ENCODE results near the gene ASF1A. TPM values are rescaled to one million over a fixed set of nuclear protein-coding genes. Genes with fewer than 3 reads are reported as not detected.

ASF1A gene
- total RNA-seq, 5 donors from 2014 or later (not counting 1 experiment from before 2014, with no cell fraction given), result 16.8 to 49.6 (median 42.5) TPM

DNA sequence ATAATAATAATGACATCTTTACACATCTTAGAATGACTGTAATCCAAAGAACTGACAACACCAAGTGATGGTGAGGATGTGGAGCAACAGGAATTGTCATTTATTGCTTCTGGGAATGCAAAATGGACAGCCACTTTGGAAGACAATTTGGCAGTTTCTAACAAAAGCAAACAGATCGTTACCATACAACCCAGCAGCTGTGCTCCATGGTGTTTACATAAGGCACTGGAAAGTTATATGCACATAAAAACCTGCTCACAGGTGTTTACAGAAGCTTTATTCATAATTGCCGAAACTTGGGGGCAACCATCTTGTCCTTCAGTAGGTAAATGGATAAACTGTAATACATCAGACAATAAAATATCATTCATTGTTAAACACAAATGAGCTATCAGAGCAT lies 18.3 kb upstream of the ASF1A start:
- Mint-ChIP-seq H3K4me1 (peaks cover 54 to 71% (median 61%) of the 10 kb centered on the region in 3 donors), H3K27ac (no peak overlapping the region)

GRCh38 chr6:118876198-118876597 lies 17.8 kb upstream of the ASF1A start:
- Histone ChIP-seq H3K27ac (ENCODE audit: low read length) (no peak overlapping the region), H3K36me3 (ENCODE audit: control insufficient read depth in 2 of 2, extremely low read depth in 1 of 2, insufficient read depth in 1 of 2, low read length in 1 of 2) (no peaks in the 10 kb centered on the region), H3K9me3 (no peaks in the 10 kb centered on the region), H3K27me3 (replicated peaks in 1 of 2; ENCODE audit: control insufficient read depth in 2 of 2, extremely low read depth in 1 of 2, insufficient read depth in 2 of 2, low read length in 1 of 2) (no peaks in the 10 kb centered on the region), H3K4me1 (ENCODE audit: control insufficient read depth in 1 of 2, extremely low read depth in 1 of 2, insufficient read depth in 2 of 2, low read length in 2 of 2) (peaks cover 0 to under 1% of the 10 kb centered on the region in 2 experiments), H3K4me3 (ENCODE audit: control insufficient read depth in 1 of 2, extremely low read depth in 1 of 2, low read length in 1 of 2) (no peak overlapping the region)
- DNase-seq, result no peak
- Mint-ChIP-seq H3K9me3 (no peaks in the 10 kb centered on the region), H3K27ac (no peak overlapping the region), H3K36me3 (peaks cover 28% of the 10 kb centered on the region), H3K4me1 (peaks cover 54 to 69% (median 61%) of the 10 kb centered on the region in 3 donors), H3K27me3 (no peaks in the 10 kb centered on the region), H3K4me3 (no peak overlapping the region)
- POLR2A ChIA-PET, result no interaction called here
- CTCF ChIA-PET, result interaction anchor here in 1 of 2 donors (1.3 kb wide), 1 partner anchor 11 kb away, joined by 5 read pairs; no protein-coding TSS in a partner anchor
- 100% methylated on average over 1 of the region's 1 CpG for WGBS (ENCODE audit: insufficient coverage)
- no peak for ATAC-seq (replicated peaks in 1 of 4)

More for the DNA sequence above, 18.3 kb upstream of the ASF1A start:
- H3K27ac ChIP-seq (ENCODE audit: low read length), result no peak overlapping the region
- ChIA-PET CTCF (interaction anchor here in 1 of 2 donors (0.6 to 1.3 kb wide), 2 partner anchors 11 to 38 kb away, joined by 5 to 6 read pairs; no protein-coding TSS in a partner anchor), POLR2A (no interaction called here)
- DNase-seq (no peak), ATAC-seq (replicated peaks in 1 of 4) (no peak)
- H3K27me3 ChIP-seq (replicated peaks in 1 of 2; ENCODE audit: control insufficient read depth in 2 of 2, extremely low read depth in 1 of 2, insufficient read depth in 2 of 2, low read length in 1 of 2), result no peaks in the 10 kb centered on the region
- no peaks in the 10 kb centered on the region for H3K36me3 ChIP-seq (ENCODE audit: control insufficient read depth in 2 of 2, extremely low read depth in 1 of 2, insufficient read depth in 1 of 2, low read length in 1 of 2)
- H3K4me3 Mint-ChIP-seq, result no peak overlapping the region
- no peaks in the 10 kb centered on the region for H3K27me3 Mint-ChIP-seq
- no peaks in the 10 kb centered on the region for H3K4me1 ChIP-seq (ENCODE audit: control insufficient read depth in 1 of 2, extremely low read depth in 1 of 2, insufficient read depth in 2 of 2, low read length in 2 of 2)
- no peak overlapping the region for H3K4me3 ChIP-seq (ENCODE audit: control insufficient read depth in 1 of 2, extremely low read depth in 1 of 2, low read length in 1 of 2)
- H3K9me3 ChIP-seq, result no peaks in the 10 kb centered on the region
- no peaks in the 10 kb centered on the region for H3K9me3 Mint-ChIP-seq
- no CpG with 5 or more reads among the region's 2 CpGs for WGBS (ENCODE audit: insufficient coverage)
- H3K36me3 Mint-ChIP-seq, result peaks cover 33% of the 10 kb centered on the region

DNA sequence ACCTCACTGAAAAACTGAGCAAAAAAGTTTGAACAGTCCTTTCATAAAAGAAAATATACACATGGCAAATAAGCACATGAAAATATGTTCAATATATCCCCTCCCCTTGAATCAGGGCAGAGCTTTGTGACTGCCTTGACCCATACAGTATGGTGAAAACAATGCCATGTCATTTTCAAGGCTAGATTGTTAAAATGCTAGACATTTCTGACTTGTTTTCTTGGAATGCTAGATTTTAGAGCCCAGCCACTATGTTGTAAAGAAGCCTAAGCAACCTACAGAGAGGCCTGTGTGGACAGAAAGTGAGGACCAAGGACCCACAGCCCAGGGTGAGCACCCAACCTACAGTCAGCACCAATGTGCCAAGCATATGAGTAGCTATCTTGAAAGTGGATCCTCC lies 17.1 kb upstream of the ASF1A start:
- Histone ChIP-seq H3K27ac (ENCODE audit: low read length) (no peak overlapping the region), H3K4me1 (ENCODE audit: control insufficient read depth in 1 of 2, extremely low read depth in 1 of 2, insufficient read depth in 2 of 2, low read length in 2 of 2) (peaks cover under 1 to 3% of the 10 kb centered on the region in 2 experiments), H3K4me3 (ENCODE audit: control insufficient read depth in 1 of 2, extremely low read depth in 1 of 2, low read length in 1 of 2) (no peak overlapping the region), H3K9me3 (no peaks in the 10 kb centered on the region), H3K36me3 (ENCODE audit: control insufficient read depth in 2 of 2, extremely low read depth in 1 of 2, insufficient read depth in 1 of 2, low read length in 1 of 2) (no peaks in the 10 kb centered on the region), H3K27me3 (replicated peaks in 1 of 2; ENCODE audit: control insufficient read depth in 2 of 2, extremely low read depth in 1 of 2, insufficient read depth in 2 of 2, low read length in 1 of 2) (no peaks in the 10 kb centered on the region)
- ChIA-PET POLR2A (no interaction called here), CTCF (no interaction called here)
- H3K9me3 Mint-ChIP-seq, result no peaks in the 10 kb centered on the region
- no peak overlapping the region for H3K4me3 Mint-ChIP-seq
- no peak for ATAC-seq (replicated peaks in 1 of 4)
- H3K27ac Mint-ChIP-seq, result no peak overlapping the region
- H3K4me1 Mint-ChIP-seq, result peaks cover 57 to 69% (median 62%) of the 10 kb centered on the region in 3 donors
- no peak for DNase-seq
- H3K27me3 Mint-ChIP-seq, result no peaks in the 10 kb centered on the region
- peaks cover 22% of the 10 kb centered on the region for H3K36me3 Mint-ChIP-seq

GRCh38 chr6:118877806-118878205 lies 16.1 kb upstream of the ASF1A start:
- no peak overlapping the region for H3K27ac Mint-ChIP-seq
- no peaks in the 10 kb centered on the region for H3K9me3 Mint-ChIP-seq
- Histone ChIP-seq H3K27me3 (replicated peaks in 1 of 2; ENCODE audit: control insufficient read depth in 2 of 2, extremely low read depth in 1 of 2, insufficient read depth in 2 of 2, low read length in 1 of 2) (no peaks in the 10 kb centered on the region), H3K9me3 (no peaks in the 10 kb centered on the region), H3K4me3 (ENCODE audit: control insufficient read depth in 1 of 2, extremely low read depth in 1 of 2, low read length in 1 of 2) (no peak overlapping the region), H3K27ac (ENCODE audit: low read length) (no peak overlapping the region), H3K36me3 (ENCODE audit: control insufficient read depth in 2 of 2, extremely low read depth in 1 of 2, insufficient read depth in 1 of 2, low read length in 1 of 2) (no peaks in the 10 kb centered on the region), H3K4me1 (ENCODE audit: control insufficient read depth in 1 of 2, extremely low read depth in 1 of 2, insufficient read depth in 2 of 2, low read length in 2 of 2) (peaks cover 3 to 4% of the 10 kb centered on the region in 2 experiments)
- ATAC-seq (replicated peaks in 1 of 4), result no peak
- peaks cover 64 to 71% (median 69%) of the 10 kb centered on the region in 3 donors for H3K4me1 Mint-ChIP-seq
- no CpG with 5 or more reads among the region's 2 CpGs for WGBS (ENCODE audit: insufficient coverage)
- ChIA-PET CTCF (no interaction called here), POLR2A (no interaction called here)
- H3K36me3 Mint-ChIP-seq, result peaks cover 22% of the 10 kb centered on the region
- no peak overlapping the region for H3K4me3 Mint-ChIP-seq
- H3K27me3 Mint-ChIP-seq, result no peaks in the 10 kb centered on the region
- DNase-seq, result no peak

DNA sequence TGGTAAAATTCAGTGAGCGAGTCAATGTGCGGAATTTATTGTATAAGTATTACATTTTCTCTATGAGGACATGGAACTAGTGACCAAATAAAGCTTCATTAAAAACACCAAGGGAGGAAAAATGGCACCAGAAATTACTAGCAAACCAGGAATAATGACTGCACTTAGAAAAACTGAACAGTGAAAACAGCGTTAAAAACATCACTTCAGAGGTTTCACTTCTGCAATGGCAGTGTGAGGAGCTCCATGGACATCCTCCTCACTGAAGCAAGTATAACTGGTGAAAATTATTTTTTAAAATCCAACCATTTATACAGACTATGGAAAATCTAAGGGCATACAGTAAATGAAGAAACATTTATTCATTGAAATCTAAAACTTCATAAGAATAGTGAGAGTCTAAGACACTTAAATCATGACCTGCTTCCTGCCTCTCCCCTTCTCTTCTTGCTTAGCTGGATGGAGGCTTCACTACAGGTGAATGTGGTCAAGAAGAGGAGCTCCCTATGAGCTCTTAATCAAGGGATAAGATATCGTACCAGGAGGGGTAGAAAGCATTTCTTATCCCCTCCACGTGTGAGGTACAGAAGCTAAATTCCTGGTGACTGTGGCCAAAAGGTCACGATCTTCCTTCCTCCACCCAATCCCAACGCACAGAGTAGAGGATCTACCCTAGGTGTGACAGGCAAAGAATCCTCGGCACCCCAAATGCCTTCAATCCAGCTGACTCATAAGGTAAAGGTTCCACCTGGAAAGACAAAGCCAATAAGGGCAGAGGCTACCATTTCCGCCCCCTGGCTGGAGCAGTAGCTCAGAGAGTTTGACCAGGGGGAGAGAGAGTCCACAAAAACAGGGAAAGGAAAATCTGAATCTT lies 12.3 kb upstream of the ASF1A start:
- H3K27ac ChIP-seq (ENCODE audit: low read length), result no peak overlapping the region
- Mint-ChIP-seq H3K36me3 (peaks cover 17% of the 10 kb centered on the region), H3K4me1 (peaks cover 78 to 85% (median 79%) of the 10 kb centered on the region in 3 donors), H3K27ac (peak overlapping the region; percentile 42 to 66), H3K4me3 (peak overlapping the region; percentile 31 to 49 (median 34)), H3K27me3 (no peaks in the 10 kb centered on the region), H3K9me3 (no peaks in the 10 kb centered on the region)
- H3K4me3 ChIP-seq (ENCODE audit: control insufficient read depth in 1 of 2, extremely low read depth in 1 of 2, low read length in 1 of 2), result no peak overlapping the region
- ATAC-seq (replicated peaks in 1 of 4) (peak in 2 of 4 experiments; percentile 41 to 42), DNase-seq (no peak)
- WGBS (ENCODE audit: insufficient coverage), result 100% methylated on average over 2 of the region's 9 CpGs
- H3K4me1 ChIP-seq (ENCODE audit: control insufficient read depth in 1 of 2, extremely low read depth in 1 of 2, insufficient read depth in 2 of 2, low read length in 2 of 2), result peaks cover 3 to 7% of the 10 kb centered on the region in 2 experiments
- H3K9me3 ChIP-seq, result no peaks in the 10 kb centered on the region
- POLR2A ChIA-PET, result interaction anchor here in 1 of 2 donors (0.6 kb wide), 1 partner anchor 21 kb away, joined by 3 read pairs; no protein-coding TSS in a partner anchor
- H3K27me3 ChIP-seq (replicated peaks in 1 of 2; ENCODE audit: control insufficient read depth in 2 of 2, extremely low read depth in 1 of 2, insufficient read depth in 2 of 2, low read length in 1 of 2), result no peaks in the 10 kb centered on the region
- no peaks in the 10 kb centered on the region for H3K36me3 ChIP-seq (ENCODE audit: control insufficient read depth in 2 of 2, extremely low read depth in 1 of 2, insufficient read depth in 1 of 2, low read length in 1 of 2)
- CTCF ChIA-PET, result interaction anchor here (1.2 to 1.5 kb wide), 4 partner anchors 9 to 15 kb away, joined by 3 to 11 read pairs (median 4); no protein-coding TSS in a partner anchor

- peak overlapping the region; percentile 42 to 66 for H3K27ac Mint-ChIP-seq
- DNase-seq, result no peak
- H3K4me1 Mint-ChIP-seq, result peaks cover 78 to 86% (median 79%) of the 10 kb centered on the region in 3 donors
- Histone ChIP-seq H3K27me3 (replicated peaks in 1 of 2; ENCODE audit: control insufficient read depth in 2 of 2, extremely low read depth in 1 of 2, insufficient read depth in 2 of 2, low read length in 1 of 2) (no peaks in the 10 kb centered on the region), H3K4me3 (ENCODE audit: control insufficient read depth in 1 of 2, extremely low read depth in 1 of 2, low read length in 1 of 2) (no peak overlapping the region), H3K27ac (ENCODE audit: low read length) (no peak overlapping the region), H3K36me3 (ENCODE audit: control insufficient read depth in 2 of 2, extremely low read depth in 1 of 2, insufficient read depth in 1 of 2, low read length in 1 of 2) (no peaks in the 10 kb centered on the region), H3K4me1 (ENCODE audit: control insufficient read depth in 1 of 2, extremely low read depth in 1 of 2, insufficient read depth in 2 of 2, low read length in 2 of 2) (peaks cover 3 to 8% of the 10 kb centered on the region in 2 experiments), H3K9me3 (no peaks in the 10 kb centered on the region)
- ChIA-PET POLR2A (interaction anchor here in 1 of 2 donors (0.9 kb wide), 1 partner anchor 14 kb away, joined by 3 read pairs; no protein-coding TSS in a partner anchor), CTCF (interaction anchor here (0.7 to 1.5 kb wide), 6 partner anchors 8 to 17 kb away, joined by 3 to 11 read pairs (median 4); partner anchors contain the start of gene ASF1A (in 1 of the 2))
- no CpG with 5 or more reads among the region's 4 CpGs for WGBS (ENCODE audit: insufficient coverage)
- no peak for ATAC-seq (replicated peaks in 1 of 4)
- no peaks in the 10 kb centered on the region for H3K27me3 Mint-ChIP-seq
- no peaks in the 10 kb centered on the region for H3K9me3 Mint-ChIP-seq
- H3K36me3 Mint-ChIP-seq, result peaks cover 14% of the 10 kb centered on the region
- peak overlapping the region in 1 of 3 donors; percentile 34 for H3K4me3 Mint-ChIP-seq
These were observed 11.5 kb upstream of the ASF1A start for GRCh38 chr6:118882314-118882905.

Measured in T-cell (primary cell).